GM20431 (cell line): Measurements from ENCODE around the gene PLXNA1.

ENCODE experiments used
- in situ Hi-C: fragments of 300-500 bp; cut with MseI, MboI; formaldehyde crosslinking; loops from one replicate; pipeline ENCODE4 v1.15.0; 2020; ENCODE audit warnings: low sequenced_read_pairs; ENCODE audit not compliant: unreplicated experiment

The PLXNA1 gene

DNA sequence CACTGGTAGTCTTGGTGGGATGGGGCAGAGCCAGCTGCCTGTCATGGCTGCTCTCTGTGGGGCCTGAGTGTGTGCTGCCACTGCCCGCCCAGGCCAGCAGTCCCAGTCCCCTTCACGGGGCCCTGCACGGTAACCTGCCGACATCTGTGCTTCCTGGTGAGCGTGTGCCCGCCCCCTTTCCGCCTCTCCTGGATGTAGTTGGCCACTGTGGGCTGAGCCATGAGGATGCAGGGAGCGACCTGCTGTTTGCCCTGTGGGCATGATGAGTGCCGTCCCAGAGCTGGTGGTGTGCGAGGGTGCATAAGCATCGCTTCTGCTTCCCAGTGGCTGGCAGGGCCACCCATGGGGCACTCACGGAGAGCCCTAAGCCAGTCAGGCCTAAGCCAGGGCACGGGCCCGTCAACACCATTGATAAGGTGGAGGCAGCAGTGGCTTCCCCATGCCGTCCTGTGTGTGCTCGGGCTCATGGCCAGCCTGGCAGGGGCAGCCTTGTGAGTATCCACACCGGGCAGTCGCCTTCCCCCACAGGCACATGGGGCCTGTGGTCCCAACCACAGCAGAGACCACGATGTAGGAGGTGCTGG lies 14.6 kb downstream of the PLXNA1 start:
- in situ Hi-C loops: no loop called here

DNA sequence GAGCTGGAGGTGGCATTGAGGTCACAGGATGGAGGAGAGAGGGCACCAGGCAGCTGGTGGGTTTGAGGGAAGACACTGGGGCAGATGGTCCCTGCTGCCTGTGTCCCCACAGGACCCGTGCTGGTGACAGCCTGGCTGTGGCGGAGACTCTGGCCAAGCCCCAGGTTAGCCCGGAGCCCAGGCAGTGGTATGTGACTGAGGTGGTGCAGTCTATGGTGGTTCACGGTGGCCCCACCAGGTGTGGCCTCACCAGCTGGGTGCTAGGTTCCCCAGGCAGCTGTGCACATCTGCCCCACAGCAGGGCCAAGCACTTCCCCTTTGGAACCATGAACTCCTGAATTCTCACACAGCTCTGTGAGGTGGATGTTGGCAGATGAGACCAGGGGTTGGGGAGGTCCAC lies 15.4 kb downstream of the PLXNA1 start:
- in situ Hi-C loops: no loop called here

DNA sequence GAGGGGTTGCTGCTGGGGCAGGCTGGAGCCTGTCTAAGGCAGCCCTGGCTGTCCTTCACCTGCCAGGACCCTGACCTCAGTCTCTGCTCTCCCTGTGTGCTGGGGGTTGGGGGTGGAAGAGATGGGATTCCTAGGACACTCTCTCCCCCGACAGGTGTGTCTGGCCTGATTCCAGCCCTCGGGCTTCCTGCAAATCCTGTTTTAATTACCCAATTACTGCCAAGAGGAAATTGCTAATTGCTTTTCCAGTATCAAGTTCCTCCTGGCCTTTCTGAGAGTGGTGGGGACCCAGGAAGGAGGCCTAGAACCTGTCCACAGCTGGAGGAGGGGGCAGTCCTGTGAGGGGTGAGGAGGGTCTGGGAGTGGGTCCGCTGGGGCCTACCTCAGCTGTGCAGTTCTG lies 15.8 kb downstream of the PLXNA1 start:
- in situ Hi-C loops: no loop called here

DNA sequence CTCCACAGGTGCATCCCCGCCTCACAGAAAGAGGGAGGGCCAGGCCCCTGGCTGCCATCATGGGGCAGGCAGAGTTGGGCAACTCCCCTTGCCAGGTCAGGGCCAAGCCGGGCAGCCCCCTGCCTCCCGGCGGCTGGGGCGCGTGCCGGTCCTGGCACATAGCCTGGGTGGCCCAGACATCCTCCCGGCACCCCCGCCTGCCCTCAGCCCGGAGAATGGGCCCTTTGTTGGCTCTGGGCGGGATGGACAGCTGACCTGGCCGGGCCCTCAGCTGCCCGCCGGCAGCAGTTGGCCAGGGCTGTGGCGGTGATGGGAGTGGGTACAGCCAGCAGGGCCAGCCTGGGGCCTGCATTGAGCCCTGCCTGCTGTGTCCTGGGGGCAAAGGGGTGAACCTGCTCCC lies 16.5 kb downstream of the PLXNA1 start:
- in situ Hi-C loops: no loop called here

DNA sequence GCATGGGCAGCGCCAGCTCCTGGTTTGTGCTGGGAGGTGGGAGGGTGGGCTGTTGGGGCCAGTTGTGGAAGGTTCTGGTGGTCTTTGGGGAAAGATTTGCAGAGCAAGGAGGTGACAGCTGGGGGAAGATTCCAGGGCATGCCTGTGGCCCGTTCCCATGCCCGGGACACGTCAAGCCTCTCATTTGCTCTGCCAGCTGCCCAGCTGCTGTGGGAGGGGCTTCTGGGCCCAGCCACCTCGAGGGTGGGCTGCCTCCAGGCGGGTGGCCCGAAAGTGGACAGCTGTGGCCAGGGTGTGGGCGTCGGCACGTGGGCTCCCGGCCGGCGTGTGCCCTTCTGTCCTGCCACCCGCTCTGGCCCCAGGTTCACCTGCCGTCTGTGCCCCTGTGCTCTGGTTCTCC lies 17.2 kb downstream of the PLXNA1 start:
- in situ Hi-C loops: no loop called here

DNA sequence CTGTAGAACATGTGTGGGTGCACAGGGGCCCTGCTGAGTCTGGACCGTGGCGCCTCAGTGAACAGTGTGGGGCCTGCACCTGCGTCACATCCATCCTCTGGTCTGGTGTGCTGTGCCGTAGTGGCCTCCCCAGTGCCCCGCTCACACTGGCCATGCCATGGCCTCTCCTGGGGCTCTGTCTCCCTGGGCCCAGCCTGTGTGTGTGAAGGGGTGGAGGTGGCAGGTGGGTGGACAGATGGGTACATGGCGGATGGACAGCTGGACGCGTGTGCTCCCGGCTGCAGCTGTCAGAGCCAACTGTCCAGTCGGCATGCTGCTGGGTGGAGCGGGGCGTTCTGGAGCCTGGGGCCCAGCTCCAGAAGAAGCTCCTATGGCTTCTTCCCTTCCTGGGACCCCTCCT lies 17.8 kb downstream of the PLXNA1 start:
- in situ Hi-C loops: no loop called here

DNA sequence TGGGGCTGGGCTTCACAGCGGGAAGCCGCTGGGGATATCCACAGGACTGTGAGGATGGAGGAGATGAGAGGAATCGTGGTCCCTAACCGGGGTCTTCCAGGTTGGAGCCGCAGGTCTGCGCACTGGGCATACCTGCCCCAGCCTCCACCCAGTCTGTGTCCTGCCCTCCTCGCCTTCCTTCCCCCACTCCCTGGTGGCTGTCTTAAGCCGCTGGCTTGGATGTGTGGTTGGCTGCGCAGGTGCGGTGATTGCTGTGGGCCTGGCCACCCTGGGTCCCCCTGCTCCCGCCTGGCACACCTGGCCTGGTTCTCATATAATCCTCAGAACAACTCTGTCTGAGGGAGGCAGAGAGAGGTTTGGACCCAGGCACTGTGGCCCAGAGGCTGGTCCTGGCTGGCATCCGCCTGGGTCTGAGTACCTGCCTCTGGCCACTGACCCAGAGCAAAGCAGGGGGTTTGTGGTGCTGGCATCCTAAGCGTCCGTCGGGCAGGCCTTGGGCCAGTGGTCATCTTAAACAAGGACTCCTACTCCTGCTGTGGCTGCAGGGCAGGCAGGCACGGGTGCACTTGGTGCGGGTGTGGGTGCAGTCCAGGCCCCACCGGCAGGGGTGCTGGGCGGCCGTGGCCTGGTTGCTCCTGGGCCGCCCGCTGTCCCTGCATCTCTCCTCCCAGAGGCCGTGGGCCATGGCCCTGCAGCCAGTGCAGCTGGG lies 18.7 kb downstream of the PLXNA1 start:
- in situ Hi-C loops: no loop called here

DNA sequence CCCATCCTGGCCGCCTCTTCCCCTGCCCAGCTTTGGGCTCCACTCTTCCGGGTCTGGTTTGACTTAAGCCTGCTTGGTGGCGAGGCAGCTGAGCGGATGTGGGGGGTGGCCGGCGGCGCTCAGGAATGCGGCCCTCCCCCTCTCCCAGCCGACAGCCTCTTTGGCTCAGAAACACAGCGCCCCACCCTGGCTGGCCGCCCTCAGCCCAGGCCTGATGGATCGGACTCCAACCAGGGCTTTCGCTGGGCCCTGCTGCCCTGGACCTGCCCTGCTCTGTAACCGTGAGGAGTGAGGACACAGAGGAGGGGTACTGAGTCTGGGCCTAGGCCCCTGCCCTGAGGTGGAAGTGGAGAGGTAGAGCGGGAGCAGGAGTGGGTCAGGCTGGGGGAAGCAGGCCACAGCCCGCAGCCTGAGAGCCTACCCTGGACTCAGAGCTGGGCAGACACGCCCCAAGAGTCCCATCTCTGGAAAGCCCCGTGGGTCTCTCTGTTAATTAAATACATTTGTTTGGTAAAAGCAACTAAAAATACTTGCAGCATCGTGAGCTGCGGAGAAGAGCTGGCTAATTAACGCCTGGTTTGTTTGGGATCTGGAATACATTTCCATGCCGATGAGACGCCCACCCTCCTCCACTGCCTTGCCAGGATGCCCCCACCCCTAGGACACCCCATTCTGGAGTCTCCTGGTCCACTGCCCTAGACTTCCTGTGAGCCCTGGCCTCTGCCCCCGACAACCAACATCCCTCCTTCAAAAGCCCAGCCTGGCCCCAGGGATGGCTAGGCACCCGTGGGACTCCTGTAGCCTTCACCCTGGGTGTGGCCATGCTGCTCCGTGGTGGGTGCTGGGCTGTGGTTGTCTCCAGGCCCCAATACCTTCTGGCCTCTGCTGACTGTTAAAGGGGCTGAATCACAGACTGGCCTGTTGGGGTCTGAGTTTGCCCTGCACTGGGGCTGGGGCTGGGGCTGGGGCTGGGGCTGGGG lies 19.6 kb downstream of the PLXNA1 start:
- in situ Hi-C loops: no loop called here

DNA sequence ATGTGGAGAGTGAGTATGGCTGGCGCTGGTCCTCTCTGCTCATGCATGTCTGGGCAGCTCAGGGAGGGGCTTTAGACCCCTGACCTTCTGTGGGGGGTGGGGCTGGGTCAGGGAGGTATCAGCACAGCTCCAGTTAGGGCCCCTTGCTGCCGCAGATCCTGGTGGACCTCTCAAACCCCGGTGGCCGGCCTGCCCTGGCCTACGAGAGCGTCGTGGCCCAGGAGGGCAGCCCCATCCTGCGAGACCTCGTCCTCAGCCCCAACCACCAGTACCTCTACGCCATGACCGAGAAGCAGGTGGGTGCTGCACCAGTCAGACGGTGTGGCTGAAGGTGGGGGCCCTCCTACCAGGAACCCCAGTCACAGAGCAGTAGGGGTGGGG lies 20.2 kb downstream of the PLXNA1 start:
- in situ Hi-C loops: no loop called here

DNA sequence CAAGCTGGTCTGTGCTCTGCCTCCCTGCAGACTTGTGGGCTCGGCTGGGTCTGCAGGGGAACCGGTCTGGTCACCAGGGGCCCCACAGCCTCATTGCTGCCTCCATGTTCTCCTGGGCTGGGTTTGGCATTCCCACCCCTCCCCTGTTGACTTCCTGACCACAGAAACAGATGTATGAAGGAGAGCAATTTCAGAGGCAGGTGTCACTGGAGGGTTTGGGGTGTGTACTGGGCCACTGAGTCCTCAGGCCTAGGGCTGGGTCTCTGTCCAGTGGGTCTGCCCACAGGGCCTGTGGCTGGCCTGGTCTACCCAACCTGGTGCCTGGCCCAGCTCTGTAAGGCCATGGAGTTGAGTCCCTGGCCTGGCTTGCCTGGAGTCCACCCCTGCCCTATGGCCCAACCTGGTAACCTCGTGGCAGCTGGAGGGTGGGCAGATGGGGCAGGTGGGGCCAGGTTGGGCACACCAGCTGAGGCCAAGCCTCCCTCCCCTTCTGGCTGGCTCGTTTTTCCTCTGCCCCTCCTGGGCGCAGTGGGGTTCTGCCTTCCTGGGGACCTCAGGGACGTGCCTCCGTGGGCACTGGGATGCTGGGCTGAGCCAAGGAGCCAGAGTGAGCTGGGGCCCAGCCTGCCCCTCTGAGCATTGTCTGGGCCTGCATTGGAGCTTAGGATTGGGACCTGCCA lies 20.8 kb downstream of the PLXNA1 start:
- in situ Hi-C loops: no loop called here

DNA sequence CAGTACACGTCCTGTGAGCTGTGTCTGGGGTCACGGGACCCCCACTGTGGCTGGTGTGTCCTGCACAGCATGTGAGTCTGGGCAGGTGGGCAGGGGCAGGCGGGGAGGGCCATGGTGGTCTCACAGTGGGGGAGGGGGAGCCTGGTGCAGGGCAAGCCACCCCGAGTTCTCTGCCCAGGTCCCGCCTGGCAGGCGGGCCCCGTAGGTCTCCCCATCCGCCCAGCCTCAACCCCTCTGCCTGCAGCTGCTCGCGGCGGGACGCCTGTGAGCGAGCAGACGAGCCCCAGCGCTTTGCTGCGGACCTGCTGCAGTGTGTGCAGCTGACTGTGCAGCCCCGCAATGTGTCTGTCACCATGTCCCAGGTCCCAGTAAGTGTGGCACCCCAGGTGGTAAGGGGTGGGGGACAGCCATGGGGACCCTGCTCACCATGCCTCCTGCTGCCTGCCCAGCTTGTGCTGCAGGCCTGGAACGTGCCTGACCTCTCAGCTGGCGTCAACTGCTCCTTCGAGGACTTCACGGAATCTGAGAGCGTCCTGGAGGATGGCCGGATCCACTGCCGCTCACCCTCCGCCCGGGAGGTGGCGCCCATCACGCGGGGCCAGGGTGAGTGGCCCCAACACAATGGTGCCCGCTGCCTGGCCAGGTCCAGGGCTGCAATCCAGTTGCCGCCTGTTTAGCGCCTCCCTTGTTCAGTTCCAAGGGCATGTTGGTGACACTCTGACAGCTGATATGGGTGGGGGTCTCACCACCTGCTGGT lies 21.9 kb downstream of the PLXNA1 start:
- in situ Hi-C loops: no loop called here

DNA sequence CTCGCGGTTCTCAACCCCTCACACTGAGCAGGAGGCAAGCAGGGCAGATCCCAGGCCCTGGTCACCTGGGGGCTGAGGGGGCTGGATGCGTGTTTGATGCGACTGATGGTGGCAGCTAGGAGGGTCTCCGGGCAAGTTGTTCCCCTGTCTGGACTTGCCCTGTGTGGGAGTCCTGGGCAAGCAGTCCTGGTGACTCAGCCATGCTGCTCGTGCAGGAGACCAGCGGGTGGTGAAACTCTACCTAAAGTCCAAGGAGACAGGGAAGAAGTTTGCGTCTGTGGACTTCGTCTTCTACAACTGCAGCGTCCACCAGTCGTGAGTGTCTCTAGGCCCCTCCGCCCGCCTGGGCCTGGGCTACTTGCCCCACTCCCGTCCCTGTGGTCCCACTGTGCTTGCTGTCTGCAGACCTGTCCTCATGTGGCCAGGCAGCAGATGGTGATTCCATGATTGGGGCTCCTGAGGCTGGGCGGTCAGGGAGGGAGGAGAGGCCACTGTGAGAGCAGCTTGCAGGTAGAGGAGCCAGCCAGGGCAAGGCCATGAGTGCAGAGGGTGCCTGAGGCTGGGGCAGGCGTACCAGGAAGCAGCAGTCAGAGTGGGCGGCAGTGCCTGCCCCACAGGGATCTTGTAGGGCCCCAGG lies 23.1 kb downstream of the PLXNA1 start:
- in situ Hi-C loops: no loop called here

DNA sequence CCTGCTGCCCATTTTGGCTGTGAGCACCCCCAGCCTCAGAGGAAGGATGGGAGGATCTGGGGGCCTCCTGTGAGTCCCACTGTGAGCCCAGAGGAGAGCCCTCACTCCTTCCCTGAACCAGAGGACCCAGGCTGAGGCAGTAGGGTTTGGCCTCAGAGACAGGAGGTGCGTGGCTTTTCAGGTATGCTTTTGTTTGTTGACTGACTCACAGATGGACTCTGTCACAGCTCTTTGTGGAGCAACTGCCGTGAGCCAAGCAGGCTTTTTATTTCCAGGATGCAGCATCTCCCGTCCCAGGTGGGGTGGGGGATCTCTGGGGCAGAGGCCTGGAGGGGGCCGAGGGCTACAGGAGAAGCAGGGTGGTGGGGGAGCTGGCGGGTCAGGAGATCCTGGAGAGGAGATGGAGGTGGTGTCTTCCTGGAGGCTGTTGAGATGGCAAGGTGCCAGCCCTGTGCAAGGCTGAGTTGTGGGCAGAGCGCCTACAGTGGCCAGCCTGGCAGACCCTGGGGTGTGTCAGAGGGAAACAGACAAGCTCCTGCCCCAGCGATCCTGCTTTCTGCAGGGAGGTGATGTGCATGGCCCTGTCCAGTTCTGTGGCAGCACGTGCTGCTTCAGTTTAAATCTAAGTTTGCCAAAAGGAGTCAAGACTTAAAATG lies 24.0 kb downstream of the PLXNA1 start:
- in situ Hi-C loops: no loop called here

DNA sequence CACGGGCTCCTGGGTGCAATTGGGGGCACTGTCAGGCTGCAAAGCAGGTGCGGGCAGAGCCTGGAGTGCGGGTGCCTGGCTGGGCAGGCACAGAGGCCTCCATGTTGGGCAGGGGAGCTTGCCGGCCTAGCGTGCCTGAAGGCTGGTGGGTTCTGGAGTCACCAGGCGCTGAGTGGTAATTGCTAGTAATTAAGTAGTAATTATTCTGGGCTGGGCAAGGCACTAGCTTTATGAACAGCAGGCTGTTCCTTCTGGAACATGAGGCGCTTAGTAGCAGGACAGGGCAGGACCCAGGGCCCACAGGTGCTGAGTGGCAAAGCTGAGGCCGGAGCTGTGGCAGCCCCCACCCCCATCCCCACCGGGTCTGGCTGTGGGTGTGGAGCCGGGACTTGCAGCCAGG lies 25.3 kb downstream of the PLXNA1 start:
- in situ Hi-C loops: no loop called here

DNA sequence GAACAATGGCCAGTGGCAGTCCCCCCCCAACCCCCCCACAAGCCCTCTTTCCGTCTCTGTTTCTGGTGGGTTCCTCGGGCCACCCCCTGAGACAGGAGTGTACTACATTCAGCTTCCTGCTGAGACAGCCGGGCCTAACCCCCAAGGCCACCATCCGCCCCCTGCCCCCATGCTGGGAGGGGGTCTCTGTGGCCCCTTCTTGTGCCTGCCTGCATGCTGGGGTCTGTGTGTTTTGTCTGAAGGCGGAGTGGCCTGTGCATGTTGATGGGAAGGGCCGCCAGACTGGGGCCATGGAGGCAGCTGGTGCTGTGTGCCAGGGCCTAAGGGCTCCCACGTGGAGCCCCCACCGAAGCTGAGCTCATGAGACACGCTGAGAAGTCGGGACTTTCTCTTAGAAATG lies 26.6 kb downstream of the PLXNA1 start:
- in situ Hi-C loops: no loop called here

DNA sequence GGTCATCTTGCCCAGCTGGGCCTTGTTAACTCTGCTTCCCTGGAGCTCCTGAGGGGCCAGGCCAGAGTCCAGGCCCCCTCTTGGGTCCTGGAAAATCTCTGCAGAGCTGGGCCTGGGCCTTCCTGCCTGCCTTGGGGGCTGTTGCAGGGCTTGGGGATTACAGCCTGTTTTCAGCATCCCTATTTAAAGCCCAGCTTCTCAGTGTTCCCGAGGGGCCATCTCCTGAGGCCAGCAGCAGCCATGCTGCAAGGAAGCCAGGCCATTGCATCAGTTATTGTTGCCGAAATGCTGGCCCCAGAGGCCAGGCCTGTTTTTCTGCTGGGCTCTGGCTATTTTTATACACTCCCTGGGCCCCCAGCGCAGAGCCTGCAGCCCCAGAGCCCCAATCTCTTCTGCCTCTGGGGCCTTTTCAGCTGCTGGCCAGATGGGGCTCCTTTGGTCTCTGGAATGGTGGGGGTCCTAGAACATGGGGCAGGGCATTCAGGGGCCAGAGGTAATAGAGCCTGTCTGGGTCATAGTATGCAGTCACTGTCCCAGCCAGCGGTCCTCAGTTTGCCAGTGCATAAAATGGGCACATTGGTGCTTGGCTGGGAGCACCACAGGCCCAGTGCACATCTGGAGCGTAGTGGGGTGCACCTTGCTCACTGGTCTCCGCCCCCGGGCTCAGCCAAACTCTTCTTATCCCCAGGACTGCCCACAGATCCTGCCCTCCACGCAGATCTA lies 28.5 kb downstream of the PLXNA1 start:
- in situ Hi-C loops: no loop called here

DNA sequence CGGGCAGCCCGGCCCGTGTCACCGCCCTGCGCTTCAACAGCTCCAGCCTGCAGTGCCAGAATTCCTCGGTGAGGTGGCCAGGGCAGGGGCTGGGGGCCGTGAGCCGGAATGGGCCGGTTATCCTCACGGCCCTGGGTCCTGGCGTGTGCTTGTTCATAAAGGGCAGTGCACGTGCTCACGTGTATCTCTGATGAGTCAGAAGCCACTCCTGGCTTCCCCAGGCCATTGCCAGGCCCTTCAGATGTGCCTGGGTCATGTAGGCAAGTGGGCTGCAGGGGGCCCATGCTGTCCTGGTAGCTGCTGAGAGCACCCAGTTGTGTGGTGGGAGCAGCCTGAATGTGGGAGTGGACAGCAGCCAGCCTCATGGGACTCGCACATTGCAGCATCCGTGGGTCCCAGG lies 29.2 kb downstream of the PLXNA1 start:
- in situ Hi-C loops: no loop called here

DNA sequence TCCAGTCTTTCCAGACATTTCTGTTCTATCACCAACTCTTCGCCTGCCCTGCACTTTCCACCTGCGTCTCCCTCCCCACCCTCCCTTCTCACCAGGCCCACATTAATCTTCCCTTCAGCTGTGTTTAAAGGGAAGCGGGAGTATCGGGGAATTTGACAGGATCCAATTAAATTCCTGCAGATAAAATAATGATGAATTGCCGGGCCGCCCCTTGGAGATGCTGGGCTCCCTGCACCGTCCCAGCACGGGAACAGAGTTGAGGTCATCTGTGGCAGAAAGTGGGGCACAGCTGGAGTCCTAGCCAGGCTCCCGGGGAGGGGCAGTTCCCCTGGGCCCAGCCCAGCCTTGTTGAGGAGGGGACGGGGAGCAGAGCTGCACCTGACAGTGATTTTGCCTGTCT lies 30.3 kb downstream of the PLXNA1 start:
- in situ Hi-C loops: no loop called here
